HFFc6 (cell line): Measurements from ENCODE around the gene CLDN18. TPM values are rescaled to one million over a fixed set of nuclear protein-coding genes. Genes with fewer than 3 reads are reported as not detected.

Experiments
- DNase-seq: peaks from one replicate; pipeline ENCODE4 v3.0.0-alpha.2; 2018
- H3K27ac Mint-ChIP-seq: 2 replicates; pipeline ENCODE4 v1.8.0; 2020; ENCODE audit warnings: mild to moderate bottlenecking, mixed read lengths
- H3K27me3 Mint-ChIP-seq: 2 replicates; pipeline ENCODE4 v1.8.0; 2021; ENCODE audit warnings: mild to moderate bottlenecking, moderate library complexity, mixed read lengths; ENCODE audit not compliant: insufficient read depth
- H3K36me3 Mint-ChIP-seq: 2 replicates; pipeline ENCODE4 v1.8.0; 2021; ENCODE audit warnings: low read depth, mixed read lengths
- H3K4me1 Mint-ChIP-seq: 2 replicates; pipeline ENCODE4 v1.8.0; 2020; ENCODE audit warnings: low read depth, mixed read lengths
- H3K4me3 Mint-ChIP-seq: 2 replicates; pipeline ENCODE4 v1.8.0; 2020; ENCODE audit warnings: mild to moderate bottlenecking, moderate library complexity, mixed read lengths
- H3K9me3 Mint-ChIP-seq: 2 replicates; pipeline ENCODE4 v1.8.0; 2020; ENCODE audit warnings: mild to moderate bottlenecking, mixed read lengths
- total RNA-seq, 6 experiments: library from RNA; stranded (reverse); fragmentation: NEBNext Ultra II Directional; extraction: Animal tissue kit (Norgen Biotek cat#: 25700); gene quantifications; 2 replicates in 1 of 6; 3 replicates in 5 of 6; pipeline ENCODE4 v1.2.3, GENCODE V29; 2021
- TF ChIP-seq, protein P1 (sequence below): fragments of 200-600 bp; sonication (generic); IDR thresholded peaks from 2 replicates; pipeline ENCODE4 v1.5.0; 2021; ENCODE audit warnings: antibody characterized with exemption, mild to moderate bottlenecking

CLDN18 gene
- total RNA-seq, 6 experiments from 2014 or later, result not detected

DNA sequence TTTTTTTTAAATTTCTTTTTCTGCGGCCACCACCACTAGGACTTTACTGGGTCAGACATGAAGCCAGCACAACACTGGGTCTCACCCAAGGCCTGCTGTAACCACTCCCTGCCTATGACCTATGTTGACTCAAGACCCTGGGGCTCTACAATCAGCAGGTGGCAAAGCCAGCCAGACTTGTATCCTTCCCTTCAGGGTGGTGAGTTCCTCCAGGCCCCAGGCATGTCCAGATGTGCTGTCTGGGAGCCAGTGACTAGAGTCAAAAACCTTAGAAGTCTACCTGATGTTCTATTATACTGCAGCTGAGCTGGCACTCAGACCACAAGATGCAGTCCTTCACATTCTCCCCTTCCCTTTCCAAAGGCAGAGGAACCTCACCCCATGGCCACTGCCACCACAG lies 31.6 kb upstream of the CLDN18 start:
- Mint-ChIP-seq H3K36me3 (no peaks in the 10 kb centered on the region), H3K27me3 (peaks cover 13% of the 10 kb centered on the region), H3K4me3 (no peak overlapping the region), H3K9me3 (no peaks in the 10 kb centered on the region), H3K4me1 (no peaks in the 10 kb centered on the region), H3K27ac (no peak overlapping the region)
- TF ChIP-seq, protein P1, sequence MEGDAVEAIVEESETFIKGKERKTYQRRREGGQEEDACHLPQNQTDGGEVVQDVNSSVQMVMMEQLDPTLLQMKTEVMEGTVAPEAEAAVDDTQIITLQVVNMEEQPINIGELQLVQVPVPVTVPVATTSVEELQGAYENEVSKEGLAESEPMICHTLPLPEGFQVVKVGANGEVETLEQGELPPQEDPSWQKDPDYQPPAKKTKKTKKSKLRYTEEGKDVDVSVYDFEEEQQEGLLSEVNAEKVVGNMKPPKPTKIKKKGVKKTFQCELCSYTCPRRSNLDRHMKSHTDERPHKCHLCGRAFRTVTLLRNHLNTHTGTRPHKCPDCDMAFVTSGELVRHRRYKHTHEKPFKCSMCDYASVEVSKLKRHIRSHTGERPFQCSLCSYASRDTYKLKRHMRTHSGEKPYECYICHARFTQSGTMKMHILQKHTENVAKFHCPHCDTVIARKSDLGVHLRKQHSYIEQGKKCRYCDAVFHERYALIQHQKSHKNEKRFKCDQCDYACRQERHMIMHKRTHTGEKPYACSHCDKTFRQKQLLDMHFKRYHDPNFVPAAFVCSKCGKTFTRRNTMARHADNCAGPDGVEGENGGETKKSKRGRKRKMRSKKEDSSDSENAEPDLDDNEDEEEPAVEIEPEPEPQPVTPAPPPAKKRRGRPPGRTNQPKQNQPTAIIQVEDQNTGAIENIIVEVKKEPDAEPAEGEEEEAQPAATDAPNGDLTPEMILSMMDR, result no peak
- DNase-seq, result no peak

DNA sequence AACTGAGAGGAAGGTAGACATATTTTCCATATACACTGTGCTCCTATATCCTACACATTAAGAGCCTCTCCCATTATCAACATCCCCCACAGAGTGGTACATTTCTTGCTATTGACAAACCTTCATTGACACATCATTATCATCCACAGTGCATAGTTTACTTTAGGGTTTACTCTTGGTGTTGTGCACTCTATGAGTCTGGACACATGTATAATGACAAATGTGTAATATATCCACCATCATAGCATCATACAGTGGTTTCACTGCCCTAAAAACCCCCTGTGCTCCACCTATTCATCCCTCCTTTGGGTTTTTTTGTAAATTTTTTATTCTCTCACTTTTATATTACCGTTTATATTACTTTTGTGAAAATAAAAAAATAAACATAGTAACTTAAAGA lies 22.2 kb upstream of the CLDN18 start:
- peaks cover 7% of the 10 kb centered on the region for H3K27me3 Mint-ChIP-seq
- TF ChIP-seq, protein P1, result no peak
- no peak overlapping the region for H3K27ac Mint-ChIP-seq
- no peaks in the 10 kb centered on the region for H3K4me1 Mint-ChIP-seq
- no peak overlapping the region for H3K4me3 Mint-ChIP-seq
- no peak for DNase-seq
- no peaks in the 10 kb centered on the region for H3K36me3 Mint-ChIP-seq
- H3K9me3 Mint-ChIP-seq, result no peaks in the 10 kb centered on the region

DNA sequence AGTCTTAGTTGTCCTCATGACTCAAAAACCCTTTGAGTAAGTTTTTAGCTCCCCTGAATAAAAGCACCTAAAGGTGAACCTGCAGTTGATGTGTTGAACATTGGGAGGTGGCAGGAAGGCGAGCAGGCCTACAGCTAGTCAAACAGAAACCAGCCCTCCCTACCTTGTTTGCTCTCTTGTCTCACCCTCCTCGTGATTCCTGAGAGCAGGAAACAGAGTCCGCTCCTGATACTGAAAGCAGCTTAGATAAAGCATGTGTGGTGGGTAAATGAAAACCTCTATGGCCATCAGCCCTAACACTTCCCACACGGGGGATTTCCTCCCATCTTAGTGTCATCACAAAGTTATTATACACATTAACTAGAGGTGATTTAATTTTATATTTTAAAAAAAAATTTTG lies 21.8 kb upstream of the CLDN18 start:
- Mint-ChIP-seq H3K36me3 (no peaks in the 10 kb centered on the region), H3K27me3 (peaks cover 7% of the 10 kb centered on the region), H3K4me3 (no peak overlapping the region), H3K4me1 (no peaks in the 10 kb centered on the region), H3K27ac (no peak overlapping the region), H3K9me3 (no peaks in the 10 kb centered on the region)
- no peak for DNase-seq
- TF ChIP-seq, protein P1, result no peak

DNA sequence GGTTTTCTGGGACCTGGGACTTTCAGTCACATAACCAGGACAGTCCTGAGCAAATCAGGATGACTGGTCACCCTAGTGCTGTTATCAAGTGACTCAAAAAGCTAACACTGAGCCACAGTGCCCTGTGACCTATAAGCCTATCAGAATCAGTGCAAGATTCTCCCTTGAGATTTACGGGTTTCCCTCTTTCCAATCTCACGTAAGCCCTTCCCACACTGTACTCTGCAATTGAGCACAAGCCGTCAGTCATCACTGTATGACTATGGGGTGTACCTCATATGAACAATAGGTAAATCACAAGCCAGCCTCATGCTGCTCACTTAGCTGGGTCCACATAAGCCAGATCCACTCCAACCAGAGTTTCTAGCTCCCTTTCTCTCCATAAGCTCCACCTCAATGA lies 21.0 kb upstream of the CLDN18 start:
- peaks cover 7% of the 10 kb centered on the region for H3K27me3 Mint-ChIP-seq
- H3K4me3 Mint-ChIP-seq, result no peak overlapping the region
- peaks cover 2% of the 10 kb centered on the region for H3K9me3 Mint-ChIP-seq
- TF ChIP-seq, protein P1, result no peak
- no peaks in the 10 kb centered on the region for H3K36me3 Mint-ChIP-seq
- no peaks in the 10 kb centered on the region for H3K4me1 Mint-ChIP-seq
- H3K27ac Mint-ChIP-seq, result no peak overlapping the region
- DNase-seq, result no peak

DNA sequence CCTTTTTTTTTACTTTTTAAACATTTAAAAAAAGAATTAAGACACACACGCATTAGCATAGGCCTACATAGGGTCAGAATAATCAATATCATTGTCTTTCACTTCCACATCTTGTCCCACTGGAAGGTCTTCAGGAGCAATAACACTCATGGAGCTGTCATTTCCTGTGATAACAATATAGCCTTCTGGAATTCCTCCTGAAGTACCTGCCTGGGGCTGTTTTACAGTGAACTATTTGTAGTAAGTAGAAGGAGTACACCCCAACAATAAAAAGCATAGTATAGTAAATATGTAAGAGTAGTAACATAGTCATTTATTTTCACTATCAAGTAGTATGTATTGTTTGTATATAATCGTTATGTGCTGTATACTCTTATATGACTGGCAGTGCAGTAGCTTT lies 19.5 kb upstream of the CLDN18 start:
- Mint-ChIP-seq H3K27ac (no peak overlapping the region), H3K4me3 (no peak overlapping the region), H3K9me3 (peaks cover 16% of the 10 kb centered on the region), H3K4me1 (no peaks in the 10 kb centered on the region), H3K36me3 (no peaks in the 10 kb centered on the region), H3K27me3 (peaks cover 7% of the 10 kb centered on the region)
- TF ChIP-seq, protein P1, result no peak
- no peak for DNase-seq

DNA sequence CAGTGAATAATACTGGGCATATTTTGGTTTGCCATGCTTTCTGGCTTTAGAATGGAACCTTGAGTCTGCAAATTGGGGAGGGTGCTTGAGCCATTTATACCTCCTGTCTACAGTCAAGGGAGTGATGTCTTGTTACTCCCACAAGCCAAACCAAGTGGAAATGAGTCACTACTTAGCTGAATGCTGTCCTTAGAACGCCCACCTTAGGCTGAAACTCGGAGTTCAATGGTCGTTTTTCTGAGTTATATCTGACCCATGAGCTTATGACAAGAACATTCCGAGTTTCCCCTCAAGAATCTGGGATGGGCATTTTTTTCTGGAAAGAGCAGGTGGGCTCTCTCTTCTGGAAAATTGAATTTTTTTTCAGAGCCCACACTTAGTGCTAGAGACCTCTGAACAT lies 17.4 kb upstream of the CLDN18 start:
- Mint-ChIP-seq H3K27ac (no peak overlapping the region), H3K27me3 (peaks cover 7% of the 10 kb centered on the region), H3K4me1 (no peaks in the 10 kb centered on the region), H3K36me3 (no peaks in the 10 kb centered on the region), H3K4me3 (no peak overlapping the region), H3K9me3 (peaks cover 20% of the 10 kb centered on the region)
- TF ChIP-seq, protein P1, result no peak
- DNase-seq, result no peak
